ENCODE results near the gene LIN7A.

Gene LIN7A

GRCh38 chr12:80860206-80860605 is 77.5 kb downstream of the LIN7A start:
- TF ChIP-seq GATA3 (IDR thresholded peaks at IDR 0.05; ENCODE audit: low read depth, low read length) (no peak), GATA2 (IDR thresholded peaks at IDR 0.05; ENCODE audit: low read depth, low read length) (no peak)

GRCh38 chr12:80858356-80858755 is 79.4 kb downstream of the LIN7A start:
- TF ChIP-seq GATA3 (IDR thresholded peaks at IDR 0.05; ENCODE audit: low read depth, low read length) (no peak), GATA2 (IDR thresholded peaks at IDR 0.05; ENCODE audit: low read depth, low read length) (no peak)

- TF ChIP-seq GATA3 (IDR thresholded peaks at IDR 0.05; ENCODE audit: low read depth, low read length) (no peak), GATA2 (IDR thresholded peaks at IDR 0.05; ENCODE audit: low read depth, low read length) (no peak)
These were observed 80.4 kb downstream of the LIN7A start for GRCh38 chr12:80857311-80857710.

GRCh38 chr12:80849337-80849736 is 88.4 kb downstream of the LIN7A start:
- TF ChIP-seq GATA2 (IDR thresholded peaks at IDR 0.05; ENCODE audit: low read depth, low read length) (no peak), GATA3 (IDR thresholded peaks at IDR 0.05; ENCODE audit: low read depth, low read length) (no peak)

GRCh38 chr12:80848858-80849257 is 88.9 kb downstream of the LIN7A start:
- TF ChIP-seq GATA3 (IDR thresholded peaks at IDR 0.05; ENCODE audit: low read depth, low read length) = no peak
- TF ChIP-seq GATA2 (IDR thresholded peaks at IDR 0.05; ENCODE audit: low read depth, low read length) = no peak

- no peak for TF ChIP-seq GATA3 (IDR thresholded peaks at IDR 0.05; ENCODE audit: low read depth, low read length)
- no peak for TF ChIP-seq GATA2 (IDR thresholded peaks at IDR 0.05; ENCODE audit: low read depth, low read length)
These were observed 90.2 kb downstream of the LIN7A start for GRCh38 chr12:80847575-80847974.

GRCh38 chr12:80846952-80847351 is 90.8 kb downstream of the LIN7A start:
- TF ChIP-seq GATA2 (IDR thresholded peaks at IDR 0.05; ENCODE audit: low read depth, low read length) (no peak), GATA3 (IDR thresholded peaks at IDR 0.05; ENCODE audit: low read depth, low read length) (no peak)

GRCh38 chr12:80845639-80846038 is 92.1 kb downstream of the LIN7A start:
- no peak for TF ChIP-seq GATA2 (IDR thresholded peaks at IDR 0.05; ENCODE audit: low read depth, low read length)
- TF ChIP-seq GATA3 (IDR thresholded peaks at IDR 0.05; ENCODE audit: low read depth, low read length) = no peak

GRCh38 chr12:80843969-80844368 is 93.8 kb downstream of the LIN7A start:
- no peak for TF ChIP-seq GATA3 (IDR thresholded peaks at IDR 0.05; ENCODE audit: low read depth, low read length)
- no peak for TF ChIP-seq GATA2 (IDR thresholded peaks at IDR 0.05; ENCODE audit: low read depth, low read length)

- TF ChIP-seq GATA2 (IDR thresholded peaks at IDR 0.05; ENCODE audit: low read depth, low read length) (no peak), GATA3 (IDR thresholded peaks at IDR 0.05; ENCODE audit: low read depth, low read length) (no peak)
These were observed 99.0 kb downstream of the LIN7A start for GRCh38 chr12:80838708-80839107.

- TF ChIP-seq GATA3 (IDR thresholded peaks at IDR 0.05; ENCODE audit: low read depth, low read length) = no peak
- no peak for TF ChIP-seq GATA2 (IDR thresholded peaks at IDR 0.05; ENCODE audit: low read depth, low read length)
These were observed 99.6 kb downstream of the LIN7A start for GRCh38 chr12:80838024-80838658.

- TF ChIP-seq GATA2 (IDR thresholded peaks at IDR 0.05; ENCODE audit: low read depth, low read length) (no peak), GATA3 (IDR thresholded peaks at IDR 0.05; ENCODE audit: low read depth, low read length) (no peak)
These were observed 100.3 kb downstream of the LIN7A start for GRCh38 chr12:80837342-80837978.

GRCh38 chr12:80834724-80835123 is 103.0 kb downstream of the LIN7A start:
- TF ChIP-seq GATA2 (IDR thresholded peaks at IDR 0.05; ENCODE audit: low read depth, low read length) (no peak), GATA3 (IDR thresholded peaks at IDR 0.05; ENCODE audit: low read depth, low read length) (no peak)

GRCh38 chr12:80830533-80831088 is 107.1 kb downstream of the LIN7A start:
- no peak for TF ChIP-seq GATA3 (IDR thresholded peaks at IDR 0.05; ENCODE audit: low read depth, low read length)
- no peak for TF ChIP-seq GATA2 (IDR thresholded peaks at IDR 0.05; ENCODE audit: low read depth, low read length)

GRCh38 chr12:80829767-80830166 is 108.0 kb downstream of the LIN7A start:
- TF ChIP-seq GATA2 (IDR thresholded peaks at IDR 0.05; ENCODE audit: low read depth, low read length) (no peak), GATA3 (IDR thresholded peaks at IDR 0.05; ENCODE audit: low read depth, low read length) (no peak)
